ENCODE data around the gene AKNAD1. TPM values are rescaled to one million over a fixed set of nuclear protein-coding genes. Genes with fewer than 3 reads are reported as not detected.
A peak's percentile ranks its signal among the peaks of the same experiment; 100 is the strongest.

Gene AKNAD1
- total and polyA plus RNA-seq, 2 of the 8 experiments (the other 6 are each of a cell fraction or from before 2014, with no cell fraction given), result not detected

- TF ChIP-seq TBP (IDR thresholded peaks at IDR 0.05; ENCODE audit: low read depth, low read length) (no peak), BRCA1 (IDR thresholded peaks at IDR 0.05; ENCODE audit: low read depth, low read length) (no peak), CBX8 (IDR thresholded peaks at IDR 0.05; ENCODE audit: borderline replicate concordance, low read depth, low read length) (no peak), SP4 (IDR thresholded peaks at IDR 0.05; ENCODE audit: low read length) (no peak), EP300 (IDR thresholded peaks at IDR 0.05; ENCODE audit: borderline replicate concordance in 1 of 2, low read depth in 2 of 2, low read length in 2 of 2) (no peak), CTBP2 (IDR thresholded peaks at IDR 0.05; ENCODE audit: borderline replicate concordance, insufficient read depth, insufficient read length, low read length) (no peak), HDAC6 (IDR thresholded peaks at IDR 0.05; ENCODE audit: low read depth, low read length) (no peak), RBBP5 (IDR thresholded peaks at IDR 0.05; ENCODE audit: borderline replicate concordance, low read depth, low read length) (no peak), JUN (IDR thresholded peaks at IDR 0.05; ENCODE audit: low read depth, low read length) (peak; percentile 63; the same call in 1 of the 2 replicates), SRF (IDR thresholded peaks at IDR 0.05; ENCODE audit: low read depth, low read length) (no peak), CBX5 (IDR thresholded peaks at IDR 0.05; ENCODE audit: low read depth, low read length) (no peak), SIRT6 (IDR thresholded peaks at IDR 0.05; ENCODE audit: low read length) (no peak), ASH2L (IDR thresholded peaks at IDR 0.05; ENCODE audit: low read length) (no peak), TAF1 (IDR thresholded peaks at IDR 0.05; ENCODE audit: low read depth, low read length) (peak; percentile 40; the same call in 1 of the 2 replicates), USF2 (IDR thresholded peaks at IDR 0.05; ENCODE audit: low read length) (peak; percentile 87), EZH2 (IDR thresholded peaks at IDR 0.05; ENCODE audit: low read depth, low read length, severe bottlenecking) (no peak), SP2 (IDR thresholded peaks at IDR 0.05; ENCODE audit: low read length) (no peak), SIN3A (conservative IDR thresholded peaks at IDR 0.05 in 1 of 2, IDR thresholded peaks at IDR 0.05 in 1 of 2; ENCODE audit: low read depth in 1 of 2, low read length in 2 of 2) (no peak; a peak in 1 of 4 replicates), CHD1 (IDR thresholded peaks at IDR 0.05; ENCODE audit: low read depth, low read length) (no peak)
- TF ChIP-seq, protein P1, sequence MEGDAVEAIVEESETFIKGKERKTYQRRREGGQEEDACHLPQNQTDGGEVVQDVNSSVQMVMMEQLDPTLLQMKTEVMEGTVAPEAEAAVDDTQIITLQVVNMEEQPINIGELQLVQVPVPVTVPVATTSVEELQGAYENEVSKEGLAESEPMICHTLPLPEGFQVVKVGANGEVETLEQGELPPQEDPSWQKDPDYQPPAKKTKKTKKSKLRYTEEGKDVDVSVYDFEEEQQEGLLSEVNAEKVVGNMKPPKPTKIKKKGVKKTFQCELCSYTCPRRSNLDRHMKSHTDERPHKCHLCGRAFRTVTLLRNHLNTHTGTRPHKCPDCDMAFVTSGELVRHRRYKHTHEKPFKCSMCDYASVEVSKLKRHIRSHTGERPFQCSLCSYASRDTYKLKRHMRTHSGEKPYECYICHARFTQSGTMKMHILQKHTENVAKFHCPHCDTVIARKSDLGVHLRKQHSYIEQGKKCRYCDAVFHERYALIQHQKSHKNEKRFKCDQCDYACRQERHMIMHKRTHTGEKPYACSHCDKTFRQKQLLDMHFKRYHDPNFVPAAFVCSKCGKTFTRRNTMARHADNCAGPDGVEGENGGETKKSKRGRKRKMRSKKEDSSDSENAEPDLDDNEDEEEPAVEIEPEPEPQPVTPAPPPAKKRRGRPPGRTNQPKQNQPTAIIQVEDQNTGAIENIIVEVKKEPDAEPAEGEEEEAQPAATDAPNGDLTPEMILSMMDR (IDR thresholded peaks at IDR 0.05; ENCODE audit: control extremely low read depth in 1 of 3, insufficient read depth in 1 of 3, low read depth in 1 of 3, low read length in 3 of 3), result no peak
Observed at GRCh38 chr1:108816049-108816893, 40.6 kb downstream of the AKNAD1 start (continued).
